NCI-H187 treated with DMSO at 0.1 percent for 48 hours (cell line): Measurements from ENCODE around the gene MC3R.
"Not testable (repeated sequence)": the region's sequence is repeated elsewhere in the genome, so short reads cannot be mapped to it uniquely, and the experiment has no call there.

Source experiments
- DNase-seq: peaks from one replicate; lab custom pipeline; 2025; lab: John Stamatoyannopoulos, UW

The MC3R gene

DNA sequence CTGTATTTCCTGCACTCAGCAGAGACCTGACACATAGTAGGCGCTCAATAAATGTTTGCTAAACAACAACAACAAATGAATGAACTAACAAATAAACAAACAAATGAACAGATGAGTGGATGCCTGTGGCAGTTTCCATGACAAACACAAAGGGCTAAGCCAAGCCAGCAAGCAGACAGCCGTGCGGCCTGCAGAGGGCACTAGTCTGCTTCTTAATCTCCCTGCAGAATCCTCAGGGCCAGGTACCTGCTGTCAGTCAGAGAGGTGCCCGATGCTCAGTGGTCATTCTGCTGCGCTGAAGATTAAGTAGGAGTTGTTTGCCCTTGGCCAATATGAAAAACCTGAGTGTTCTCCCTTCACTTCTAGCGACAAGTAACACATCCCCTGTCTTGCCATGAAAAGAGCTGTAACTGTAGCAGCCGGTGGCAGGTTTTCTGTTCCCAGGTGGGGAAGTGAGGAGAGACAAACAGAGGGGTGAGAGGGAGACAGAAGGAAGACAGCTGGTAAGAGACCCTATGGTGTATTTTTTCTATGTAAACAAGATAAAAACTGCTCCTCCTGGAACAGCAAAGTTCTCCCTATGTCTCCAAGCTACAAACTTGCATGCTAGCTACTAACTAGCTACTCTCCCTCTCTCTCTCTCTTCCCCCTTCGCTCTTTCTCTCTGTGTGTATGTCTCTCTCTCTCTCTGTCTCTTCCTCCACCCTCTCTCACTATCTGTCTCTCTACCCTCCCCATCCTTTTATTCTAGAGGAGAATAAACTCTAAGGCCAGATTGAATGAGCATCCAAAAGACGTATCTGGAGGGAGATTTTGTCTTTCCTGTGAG is at the start of gene MC3R:
Gene MC3R (plus strand): TSS at position 779 of the 829 bp plus-strand sequence. CDS start 112 bp downstream, outside the sequence.
- peak; percentile 17 for DNase-seq

DNA sequence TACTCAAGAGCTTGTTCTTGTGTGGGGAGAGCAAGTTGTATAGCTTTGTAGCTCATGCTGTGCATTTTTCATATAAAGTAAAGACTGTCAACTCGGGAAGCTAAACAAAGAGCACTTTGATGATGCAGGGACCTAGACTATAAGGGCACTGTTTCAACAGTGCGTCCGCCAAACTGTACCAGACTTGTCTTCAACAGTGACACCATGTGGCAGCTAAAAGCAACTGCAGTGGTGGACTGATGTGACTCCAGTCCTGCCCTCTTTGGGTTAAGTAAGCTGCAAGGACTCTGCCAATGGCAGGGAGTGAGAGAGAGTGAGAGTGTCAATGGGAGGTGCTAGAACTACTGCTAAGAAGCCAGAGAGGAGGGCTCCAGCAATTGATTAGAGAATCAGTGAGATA is 48.1 kb upstream of the MC3R start:
- DNase-seq = no peak

DNA sequence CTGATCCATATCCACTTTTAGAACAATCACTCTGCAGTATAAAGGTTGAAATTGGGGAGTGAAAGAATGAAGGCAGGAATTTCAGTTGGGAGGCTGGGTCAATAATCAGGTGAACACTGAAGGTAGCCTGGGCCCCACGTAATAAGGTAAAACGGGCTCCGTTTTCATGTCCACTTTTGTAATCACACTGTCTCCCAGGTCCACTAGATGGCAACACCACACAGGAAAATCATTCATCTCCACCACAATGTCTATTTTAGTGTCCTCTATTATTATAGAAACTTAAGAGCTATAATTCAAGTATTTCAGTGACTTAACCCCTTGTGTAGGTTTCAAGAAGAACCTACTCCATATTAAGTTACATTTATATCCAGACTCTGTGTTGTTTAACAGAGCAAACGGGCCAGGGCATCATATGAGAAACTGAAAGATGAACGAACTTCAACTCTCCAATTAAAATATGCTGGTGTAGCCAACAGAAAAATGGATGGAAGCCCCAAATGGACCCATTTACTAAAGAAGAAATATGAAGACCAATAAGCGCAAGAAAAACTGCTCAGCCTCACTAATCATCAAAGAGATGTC is 45.9 kb upstream of the MC3R start:
- no peak for DNase-seq

- no peak for DNase-seq
These were observed 44.3 kb upstream of the MC3R start for GRCh38 chr20:56204206-56204605.

GRCh38 chr20:56205346-56205745 is 43.2 kb upstream of the MC3R start:
- DNase-seq = no peak

GRCh38 chr20:56207656-56208055 is 40.9 kb upstream of the MC3R start:
- DNase-seq = no peak

DNA sequence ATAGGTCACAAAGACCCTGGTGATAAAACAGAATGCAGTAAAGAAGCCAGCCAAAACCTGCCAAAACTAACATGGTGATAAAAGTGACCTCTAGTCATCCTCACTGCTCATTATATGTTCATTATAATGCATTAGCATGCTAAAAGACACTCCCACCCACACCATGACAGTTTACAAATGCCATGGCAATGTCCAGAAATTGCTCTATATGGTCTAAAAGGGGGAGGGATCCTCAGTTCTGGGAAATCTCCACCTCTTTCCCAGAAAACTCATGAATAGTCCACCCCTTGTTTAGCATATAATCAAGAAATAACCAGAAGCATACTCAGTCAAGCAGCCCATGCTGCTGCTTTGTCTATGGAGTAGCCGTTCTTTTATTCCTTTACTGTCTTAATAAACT is 40.4 kb upstream of the MC3R start:
- no peak for DNase-seq

DNA sequence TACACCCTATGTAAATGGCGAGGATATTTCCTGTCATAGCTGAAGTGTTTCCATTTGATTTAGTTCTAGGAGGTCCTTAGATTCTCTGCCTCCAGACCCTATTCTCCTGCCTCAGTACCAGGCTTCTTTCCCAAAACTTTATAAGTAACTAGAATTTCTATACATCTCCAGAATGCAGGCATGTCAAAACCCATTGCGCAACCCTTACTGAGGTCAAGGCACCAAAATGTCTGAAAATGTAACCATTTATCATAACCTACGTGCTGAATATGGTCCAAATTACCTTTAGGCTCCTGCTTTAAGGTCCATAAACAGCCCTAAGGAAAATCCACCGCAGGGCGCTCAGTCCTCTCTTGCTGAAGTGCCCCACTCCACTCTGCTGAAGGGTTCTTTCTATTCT is 37.5 kb upstream of the MC3R start:
- DNase-seq = no peak

DNA sequence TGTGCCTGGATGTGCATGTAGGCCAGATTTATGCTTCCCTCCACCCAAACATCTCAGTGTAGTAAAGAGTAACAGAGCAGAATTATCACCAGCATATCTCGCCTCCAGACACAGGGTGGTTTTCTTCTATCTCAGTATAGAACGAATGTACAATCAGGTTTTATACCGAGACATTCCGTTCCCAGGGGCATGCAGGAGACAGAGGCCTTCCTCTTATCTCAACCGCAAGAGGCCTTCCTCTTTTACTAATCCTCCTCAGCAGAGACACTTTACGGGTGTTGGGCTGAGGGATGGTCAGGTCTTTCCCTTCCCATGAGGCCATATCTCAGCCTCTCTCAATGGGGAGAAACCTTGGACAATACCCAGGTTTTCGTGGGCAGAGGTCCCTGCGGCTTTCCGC is 36.4 kb upstream of the MC3R start:
- no peak for DNase-seq

DNA sequence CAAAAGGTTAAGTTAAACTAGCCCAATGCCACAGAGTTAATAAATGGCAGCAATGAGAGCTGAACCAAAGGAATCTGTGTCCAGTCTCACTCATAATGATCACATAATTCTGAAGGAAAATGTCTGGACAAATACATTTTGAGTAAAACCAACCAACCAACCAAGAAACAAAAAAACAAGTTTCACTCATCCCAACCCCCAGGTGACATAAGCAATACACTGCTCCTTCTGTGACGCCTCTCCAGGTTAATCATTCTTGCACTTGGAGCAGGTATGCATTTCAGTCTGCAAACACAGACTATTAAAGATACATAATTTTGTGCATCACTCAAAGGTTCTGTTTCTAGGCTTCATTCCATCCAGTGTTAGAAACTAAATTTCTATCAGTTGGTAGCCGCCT is 35.2 kb upstream of the MC3R start:
- no peak for DNase-seq

DNA sequence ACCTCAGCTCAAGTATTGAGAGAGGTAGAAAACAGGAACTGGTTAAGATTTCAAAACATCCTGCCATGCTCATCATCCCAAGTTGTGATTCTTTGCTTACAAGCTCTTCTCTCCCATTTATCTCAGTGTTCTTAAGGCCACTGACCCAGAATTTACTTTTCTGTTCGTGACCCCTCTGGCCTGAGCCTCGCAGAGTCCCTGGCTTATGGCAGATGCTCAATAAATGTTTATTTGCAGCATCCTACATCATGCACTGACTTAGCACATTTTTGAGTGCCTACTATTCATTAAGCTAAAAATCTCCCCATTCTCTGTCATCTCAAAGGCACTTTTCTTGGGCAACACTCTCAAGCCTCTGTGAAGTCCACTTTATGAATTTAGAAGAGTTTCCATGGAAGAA is 33.4 kb upstream of the MC3R start:
- DNase-seq = no peak

GRCh38 chr20:56217829-56218228 is 30.7 kb upstream of the MC3R start:
- no peak for DNase-seq

DNA sequence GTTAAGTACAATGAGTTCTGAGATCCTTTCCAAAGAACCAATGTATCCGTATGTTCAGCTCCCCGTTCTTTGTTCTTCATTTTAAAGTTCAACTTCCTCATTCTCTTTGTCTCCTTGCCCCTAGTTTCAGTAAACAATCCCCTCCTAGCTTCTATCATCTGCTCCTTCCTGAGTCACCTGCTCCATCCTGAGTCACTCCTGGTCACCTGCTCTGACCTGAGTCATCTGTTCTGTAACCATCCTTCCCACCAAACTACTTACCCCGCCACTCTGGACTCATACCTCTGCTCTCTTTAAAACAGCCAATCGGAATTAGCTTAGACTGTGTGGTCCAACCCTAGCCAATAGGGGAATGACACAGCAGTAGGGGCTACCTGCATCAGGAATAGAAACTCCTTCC is 27.3 kb upstream of the MC3R start:
- DNase-seq = not testable (repeated sequence)

DNA sequence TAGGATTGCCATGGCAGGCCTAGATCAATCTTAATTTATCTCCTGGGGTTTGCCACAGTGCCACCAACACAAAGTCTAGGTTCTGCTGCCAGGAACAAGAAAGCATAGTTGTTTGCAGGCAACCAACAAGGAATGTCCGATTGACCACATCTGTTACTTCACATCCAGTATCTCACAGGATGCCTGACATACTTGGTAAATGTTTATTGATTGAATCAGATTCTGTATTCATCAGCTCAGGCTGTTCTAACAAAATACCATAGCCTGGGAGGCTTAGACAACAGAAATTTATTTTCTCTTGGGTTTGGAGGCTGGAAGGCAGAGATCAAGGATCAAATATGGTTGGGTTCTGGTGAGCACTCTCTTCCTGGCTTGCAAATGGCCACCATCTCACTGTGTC is 26.3 kb upstream of the MC3R start:
- no peak for DNase-seq

- DNase-seq = no peak
These were observed 25.6 kb upstream of the MC3R start for GRCh38 chr20:56222945-56223344.

DNA sequence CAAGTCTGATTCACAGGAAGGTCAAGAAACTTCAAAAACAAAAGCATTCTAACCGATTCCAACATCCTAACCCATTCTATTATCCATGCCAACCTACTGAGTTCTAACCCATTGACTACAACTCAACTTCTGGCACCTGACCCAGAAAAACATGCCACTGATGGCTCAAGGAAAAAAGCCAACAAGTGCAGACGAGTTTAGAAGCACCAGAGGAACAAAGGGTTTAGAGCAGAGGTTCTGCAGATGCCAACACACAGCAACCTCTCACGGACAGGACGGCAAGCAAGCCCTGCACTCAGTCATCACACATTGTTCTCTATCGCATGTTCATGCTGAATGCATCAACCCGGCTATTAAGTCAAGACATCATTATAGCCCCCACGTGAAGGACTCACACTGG is 25.2 kb upstream of the MC3R start:
- DNase-seq = no peak

DNA sequence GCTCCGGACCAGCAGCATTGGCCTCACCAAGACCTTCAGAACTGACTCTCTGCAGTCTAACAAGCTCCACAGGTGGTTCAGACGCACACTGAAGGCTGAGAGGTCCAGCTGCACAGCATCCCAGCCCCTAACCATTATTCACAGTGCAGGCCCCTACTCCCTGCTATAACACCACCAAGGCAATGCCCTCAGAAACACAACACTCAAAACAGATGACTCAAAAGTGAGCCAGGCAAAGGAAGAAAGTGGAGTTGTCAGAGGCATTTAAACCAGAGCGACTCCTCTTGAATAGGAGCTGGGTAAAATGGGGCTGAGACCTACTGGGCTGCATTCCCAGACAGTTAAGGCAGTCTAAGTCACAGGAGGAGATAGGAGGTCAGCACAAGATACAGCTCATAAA is 20.5 kb upstream of the MC3R start:
- DNase-seq = no peak

GRCh38 chr20:56229812-56230211 is 18.7 kb upstream of the MC3R start:
- no peak for DNase-seq

GRCh38 chr20:56234110-56234509 is 14.4 kb upstream of the MC3R start:
- DNase-seq = no peak

DNA sequence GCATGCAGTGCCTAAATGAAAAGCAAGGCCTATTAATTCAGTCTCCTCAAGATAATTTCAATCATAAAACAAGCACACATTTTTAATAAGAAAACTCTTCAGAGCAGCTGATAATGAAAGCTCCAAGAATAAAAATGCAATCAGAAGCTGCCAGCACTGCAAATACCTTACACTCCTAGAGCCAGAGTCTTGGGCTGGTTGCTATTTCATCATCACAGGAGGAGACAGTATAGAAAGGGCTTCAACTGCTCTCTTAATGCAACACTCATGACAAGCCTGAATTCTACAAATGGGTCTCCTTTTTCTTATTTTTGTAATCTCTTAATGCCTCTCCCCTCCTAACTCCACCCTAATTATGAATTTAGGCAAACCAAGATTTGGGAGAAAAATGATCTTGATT is 11.2 kb upstream of the MC3R start:
- DNase-seq = no peak

DNA sequence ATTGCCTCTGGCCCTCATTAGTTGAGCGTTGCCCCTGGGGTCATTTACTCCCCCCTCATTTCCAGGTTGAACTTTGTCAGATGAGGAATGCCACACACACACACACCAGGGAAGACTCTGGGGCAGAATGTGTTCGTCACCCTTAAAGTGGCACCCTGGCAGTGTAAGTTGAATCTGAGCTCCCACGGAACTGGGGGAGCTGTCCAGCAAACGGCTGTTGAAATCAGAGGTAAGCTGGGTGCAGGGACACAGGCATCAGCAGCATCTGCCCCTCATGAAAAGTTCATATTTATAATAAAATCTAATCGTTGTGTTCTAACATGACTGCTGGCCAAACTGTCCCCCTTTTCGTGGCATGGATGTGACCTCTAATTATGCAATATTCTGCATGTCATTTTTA is 4.3 kb upstream of the MC3R start:
- DNase-seq = no peak

- no peak for DNase-seq
These were observed 2.8 kb upstream of the MC3R start for GRCh38 chr20:56245761-56246160.

GRCh38 chr20:56249244-56249955 is 868 bp downstream of the MC3R start:
- DNase-seq = no peak
